ENCODE measurements around the gene MRPL43.
"Not testable (repeated sequence)": the region's sequence is repeated elsewhere in the genome, so short reads cannot be mapped to it uniquely, and the experiment has no call there.

DNA sequence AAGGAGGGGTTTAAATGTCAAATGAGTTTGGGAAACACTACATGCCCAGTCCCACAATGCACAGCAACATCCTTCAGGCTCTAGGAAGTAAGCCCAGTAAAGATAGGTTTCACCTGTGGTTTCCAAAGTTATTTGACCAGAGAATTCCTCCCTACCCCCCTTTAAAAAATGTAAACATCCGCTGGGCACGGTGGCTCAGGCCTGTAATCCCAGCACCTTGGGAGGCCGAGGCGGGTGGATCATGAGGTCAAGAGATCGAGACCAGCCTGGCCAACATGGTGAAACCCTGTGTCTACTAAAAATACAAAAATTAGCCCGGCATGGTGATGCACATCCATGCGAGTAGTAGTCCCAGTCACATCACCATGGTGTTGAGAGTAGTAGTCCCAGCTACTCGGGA is 11.9 kb downstream of the MRPL43 start:
- not testable (repeated sequence) for TF ChIP-seq JUN (IDR thresholded peaks at IDR 0.05); EP300 (IDR thresholded peaks at IDR 0.05); HOXB13 (CRISPR knock-in tag; IDR thresholded peaks at IDR 0.05; ENCODE audit: low read depth); MAZ (IDR thresholded peaks at IDR 0.05; ENCODE audit: borderline replicate concordance, low read depth, low read length); POLR2A (IDR thresholded peaks at IDR 0.05; ENCODE audit: low read length); NFE2L2 (conservative IDR thresholded peaks at IDR 0.05; ENCODE audit: low read length); RAD21 (conservative IDR thresholded peaks at IDR 0.05 in 1 of 2, IDR thresholded peaks at IDR 0.05 in 1 of 2); KDM5A (IDR thresholded peaks at IDR 0.05)
- TF ChIP-seq, protein P1, sequence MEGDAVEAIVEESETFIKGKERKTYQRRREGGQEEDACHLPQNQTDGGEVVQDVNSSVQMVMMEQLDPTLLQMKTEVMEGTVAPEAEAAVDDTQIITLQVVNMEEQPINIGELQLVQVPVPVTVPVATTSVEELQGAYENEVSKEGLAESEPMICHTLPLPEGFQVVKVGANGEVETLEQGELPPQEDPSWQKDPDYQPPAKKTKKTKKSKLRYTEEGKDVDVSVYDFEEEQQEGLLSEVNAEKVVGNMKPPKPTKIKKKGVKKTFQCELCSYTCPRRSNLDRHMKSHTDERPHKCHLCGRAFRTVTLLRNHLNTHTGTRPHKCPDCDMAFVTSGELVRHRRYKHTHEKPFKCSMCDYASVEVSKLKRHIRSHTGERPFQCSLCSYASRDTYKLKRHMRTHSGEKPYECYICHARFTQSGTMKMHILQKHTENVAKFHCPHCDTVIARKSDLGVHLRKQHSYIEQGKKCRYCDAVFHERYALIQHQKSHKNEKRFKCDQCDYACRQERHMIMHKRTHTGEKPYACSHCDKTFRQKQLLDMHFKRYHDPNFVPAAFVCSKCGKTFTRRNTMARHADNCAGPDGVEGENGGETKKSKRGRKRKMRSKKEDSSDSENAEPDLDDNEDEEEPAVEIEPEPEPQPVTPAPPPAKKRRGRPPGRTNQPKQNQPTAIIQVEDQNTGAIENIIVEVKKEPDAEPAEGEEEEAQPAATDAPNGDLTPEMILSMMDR (IDR thresholded peaks at IDR 0.05): not testable (repeated sequence)
- TF ChIP-seq, protein P2, sequence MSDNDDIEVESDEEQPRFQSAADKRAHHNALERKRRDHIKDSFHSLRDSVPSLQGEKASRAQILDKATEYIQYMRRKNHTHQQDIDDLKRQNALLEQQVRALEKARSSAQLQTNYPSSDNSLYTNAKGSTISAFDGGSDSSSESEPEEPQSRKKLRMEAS (IDR thresholded peaks at IDR 0.05): not testable (repeated sequence)

Measured in A549 (cell line).